Occipital lobe (tissue), 2 donors: ENCODE measurements around the gene HDHD5. TPM values are rescaled to one million over a fixed set of nuclear protein-coding genes. Genes with fewer than 3 reads are reported as not detected.
A peak's percentile ranks its signal among the peaks of the same experiment; 100 is the strongest.
"Not testable (repeated sequence)": the region's sequence is repeated elsewhere in the genome, so short reads cannot be mapped to it uniquely, and the experiment has no call there.

Experiments used
- DNase-seq: peaks from one replicate; lab custom pipeline; 2025; lab: John Stamatoyannopoulos, UW
- total RNA-seq: library from RNA; depleted of rRNA; stranded (reverse); fragments of >200 nt; gene quantifications from one replicate; pipeline ENCODE4 v1.2.3, GENCODE V29; 2014

HDHD5 gene
- total RNA-seq, 1 donor from 2014 or later = 41.3 TPM

DNA sequence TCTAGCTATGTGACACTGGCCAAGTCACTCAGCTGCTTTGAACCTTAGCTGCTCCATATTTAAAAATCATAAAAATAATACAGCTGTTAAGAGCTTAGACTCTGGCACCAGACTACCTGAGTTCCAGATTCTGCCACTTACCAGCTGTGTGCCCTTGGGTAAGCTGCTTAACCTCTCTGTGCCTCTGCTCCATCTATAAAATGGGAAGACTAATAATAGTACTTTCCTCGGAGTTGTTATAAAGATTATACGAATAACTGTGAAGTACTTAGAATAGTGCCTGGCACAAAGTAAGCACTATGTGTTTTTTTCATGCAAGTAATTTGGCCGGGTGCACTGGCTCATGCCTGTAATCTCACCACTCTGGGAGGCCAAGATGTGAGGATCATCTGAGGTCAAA lies 1.4 kb downstream of the HDHD5 start:
- DNase-seq = no peak

DNA sequence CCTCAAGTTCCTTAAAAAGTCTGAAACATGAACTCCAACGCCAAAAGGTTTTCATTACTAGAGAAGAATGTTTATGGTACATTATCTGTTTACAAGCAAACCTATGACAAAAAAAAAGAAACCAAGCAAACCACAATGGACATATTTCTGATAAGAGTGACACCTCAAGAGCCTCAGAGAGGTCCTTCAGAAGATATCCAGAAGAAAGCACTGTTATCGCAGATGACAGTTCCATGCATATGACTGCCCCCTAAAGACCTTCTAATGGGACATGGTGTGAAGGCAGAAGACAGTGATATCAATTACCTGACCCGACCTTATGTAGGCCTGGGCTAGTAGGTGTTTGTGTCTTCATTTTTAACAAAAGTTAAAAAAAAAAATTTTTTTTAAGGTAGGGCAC lies 3.1 kb downstream of the HDHD5 start:
- DNase-seq = no peak

DNA sequence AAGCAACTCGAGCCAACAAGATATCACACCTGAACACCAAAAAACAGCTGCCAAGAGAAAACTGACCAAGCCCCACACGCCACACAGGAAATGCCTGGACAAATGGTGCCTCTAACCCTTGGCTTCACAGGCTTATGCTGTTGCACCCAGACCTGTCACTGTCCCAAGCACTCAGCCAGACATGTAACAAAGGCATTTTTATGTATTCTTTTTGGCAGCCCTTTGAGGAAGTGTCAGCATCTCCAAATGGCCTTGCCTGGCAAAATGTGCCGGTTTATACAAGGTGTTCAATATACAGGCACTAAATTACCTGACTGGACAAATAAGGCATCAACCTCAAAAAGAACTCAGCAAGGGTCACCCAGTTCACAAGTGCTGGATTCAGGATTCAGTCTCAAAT lies 6.1 kb downstream of the HDHD5 start:
- DNase-seq = no peak

DNA sequence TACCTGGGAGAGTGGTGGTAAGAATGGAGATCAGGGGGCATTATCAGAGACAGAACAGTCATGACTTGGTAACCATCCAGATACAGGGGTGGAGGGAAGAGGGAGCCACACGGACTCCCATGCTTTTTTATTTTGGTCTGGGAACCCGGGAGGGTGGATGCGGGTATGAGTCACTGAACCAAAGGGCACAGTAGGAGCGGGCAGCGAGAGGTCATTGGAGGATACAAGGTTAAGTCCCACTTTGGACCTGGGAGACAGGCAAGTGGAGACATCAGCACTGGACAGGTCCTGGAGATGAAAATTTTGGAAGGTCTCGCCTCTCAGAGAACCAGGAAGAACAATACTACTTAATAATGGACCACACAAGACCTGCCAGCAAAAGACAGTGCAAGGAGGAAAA lies 6.7 kb downstream of the HDHD5 start:
- DNase-seq = no peak

DNA sequence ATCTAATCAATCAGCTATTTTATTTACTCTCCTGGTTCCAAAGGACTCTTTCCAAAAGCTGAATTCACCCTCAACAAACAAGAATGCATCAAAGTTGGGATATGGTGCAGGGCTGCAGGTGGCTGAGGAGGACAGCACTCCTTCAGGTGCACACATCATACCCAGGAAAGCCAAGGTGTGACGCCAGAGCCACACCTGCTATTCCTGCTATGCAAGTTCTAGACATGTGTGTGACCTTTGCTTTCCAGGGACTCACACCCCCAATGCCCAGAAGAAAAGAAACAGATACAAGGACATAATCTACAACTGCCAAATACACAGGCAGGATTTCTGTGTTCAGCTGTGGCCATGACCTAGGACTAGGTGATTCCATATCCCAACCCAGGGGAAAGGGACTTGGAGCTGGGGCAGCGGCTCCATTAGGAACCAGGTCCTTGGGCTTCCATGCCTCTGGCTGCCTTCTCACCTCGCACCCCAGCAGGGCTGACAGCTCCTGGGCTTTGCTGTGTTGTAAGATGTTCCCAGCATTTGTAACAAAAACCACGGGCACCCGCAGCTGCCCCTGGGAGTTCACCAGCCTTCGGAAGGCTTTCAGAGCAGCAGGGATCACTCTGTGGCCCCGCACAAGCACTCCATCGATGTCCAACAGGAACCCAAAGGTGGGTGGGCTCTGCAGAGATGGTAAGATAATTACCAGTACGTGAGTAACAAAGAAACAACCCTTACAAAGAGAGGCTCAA lies 9.8 kb downstream of the HDHD5 start:
- DNase-seq = no peak

DNA sequence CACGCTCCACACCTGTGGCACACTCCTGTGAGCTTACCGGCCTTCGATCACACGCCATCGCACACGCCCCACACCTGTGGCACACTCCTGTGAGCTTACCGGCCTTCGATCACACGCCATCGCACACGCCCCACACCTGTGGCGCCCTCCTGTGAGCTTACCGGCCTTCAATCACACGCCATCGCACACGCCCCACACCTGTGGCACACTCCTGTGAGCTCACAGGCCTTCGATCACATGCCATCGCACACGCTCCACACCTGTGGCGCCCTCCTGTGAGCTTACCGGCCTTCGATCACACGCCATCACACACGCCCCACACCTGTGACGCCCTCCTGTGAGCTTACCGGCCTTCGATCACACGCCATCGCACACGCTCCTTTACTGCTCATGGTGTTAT lies 11.6 kb downstream of the HDHD5 start:
- DNase-seq = not testable (repeated sequence)

DNA sequence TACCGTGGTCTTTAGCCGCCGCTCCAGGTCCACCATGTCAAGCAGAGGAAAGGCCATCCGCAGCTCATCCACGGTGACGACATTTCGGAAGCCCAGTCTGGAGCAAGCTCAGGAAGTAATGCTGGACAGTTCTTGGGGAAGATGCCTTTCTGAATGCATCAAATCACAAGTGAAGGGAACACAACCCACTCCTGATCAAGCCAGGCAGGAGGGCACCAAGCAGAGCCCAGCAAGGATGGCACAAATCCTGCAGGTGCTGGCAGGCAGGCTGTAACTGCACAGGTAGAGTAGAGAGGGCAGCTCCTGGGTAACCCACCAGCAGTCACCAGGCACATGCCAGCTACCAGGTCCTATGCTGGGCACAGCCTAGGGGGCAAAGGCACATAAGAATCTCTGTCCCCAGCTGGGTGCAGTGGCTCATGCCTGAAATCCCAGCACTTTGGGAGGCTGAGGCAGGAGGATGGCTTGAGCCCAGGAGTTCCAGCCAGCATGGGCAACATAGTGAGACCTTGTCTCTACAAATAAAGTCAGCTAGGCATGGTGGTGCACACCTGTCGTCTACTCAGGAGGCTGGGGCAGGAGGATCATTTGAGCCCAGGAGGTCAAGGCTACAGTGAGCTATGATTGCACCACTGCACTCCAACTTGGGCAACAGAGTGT lies 13.9 kb downstream of the HDHD5 start:
- DNase-seq = no peak

DNA sequence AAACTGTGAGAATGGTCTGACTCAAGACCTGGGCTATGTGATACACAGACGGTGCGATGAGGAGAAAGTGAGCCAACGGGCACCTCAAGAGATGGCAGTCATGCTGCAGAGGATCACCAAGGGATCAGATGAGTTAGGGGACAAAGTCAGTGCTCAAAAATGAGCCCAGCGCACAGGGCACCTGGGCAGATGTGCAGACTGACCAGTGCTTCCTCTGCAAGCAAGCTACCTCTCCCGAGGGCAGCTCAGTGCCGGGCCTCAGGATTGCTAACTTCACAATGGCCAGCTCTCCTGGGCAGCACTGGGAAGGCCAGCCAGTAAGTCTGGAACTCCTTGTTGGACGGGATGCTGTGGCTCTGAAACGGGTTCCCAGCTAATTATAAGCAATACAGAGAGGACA lies 15.3 kb downstream of the HDHD5 start:
- no peak for DNase-seq

DNA sequence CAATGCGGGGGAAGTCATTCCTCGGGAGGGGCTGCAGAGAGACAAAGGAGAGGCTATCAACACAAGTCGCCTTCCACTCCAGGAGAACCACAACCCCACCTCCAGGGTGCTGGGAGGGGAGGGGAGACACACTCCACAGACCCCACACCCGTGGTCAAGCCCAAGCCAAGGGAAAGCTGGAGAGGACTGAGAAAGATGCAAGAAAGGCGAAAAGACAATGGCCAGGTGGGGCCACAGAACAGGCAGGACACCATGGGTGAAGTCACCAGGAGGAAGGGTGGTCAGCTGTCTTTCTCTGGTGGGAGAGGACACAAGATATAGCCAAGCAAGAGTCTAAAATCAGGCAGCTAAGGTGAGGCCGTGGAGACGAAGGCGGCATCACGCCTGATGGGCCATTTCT lies 16.0 kb downstream of the HDHD5 start:
- no peak for DNase-seq

DNA sequence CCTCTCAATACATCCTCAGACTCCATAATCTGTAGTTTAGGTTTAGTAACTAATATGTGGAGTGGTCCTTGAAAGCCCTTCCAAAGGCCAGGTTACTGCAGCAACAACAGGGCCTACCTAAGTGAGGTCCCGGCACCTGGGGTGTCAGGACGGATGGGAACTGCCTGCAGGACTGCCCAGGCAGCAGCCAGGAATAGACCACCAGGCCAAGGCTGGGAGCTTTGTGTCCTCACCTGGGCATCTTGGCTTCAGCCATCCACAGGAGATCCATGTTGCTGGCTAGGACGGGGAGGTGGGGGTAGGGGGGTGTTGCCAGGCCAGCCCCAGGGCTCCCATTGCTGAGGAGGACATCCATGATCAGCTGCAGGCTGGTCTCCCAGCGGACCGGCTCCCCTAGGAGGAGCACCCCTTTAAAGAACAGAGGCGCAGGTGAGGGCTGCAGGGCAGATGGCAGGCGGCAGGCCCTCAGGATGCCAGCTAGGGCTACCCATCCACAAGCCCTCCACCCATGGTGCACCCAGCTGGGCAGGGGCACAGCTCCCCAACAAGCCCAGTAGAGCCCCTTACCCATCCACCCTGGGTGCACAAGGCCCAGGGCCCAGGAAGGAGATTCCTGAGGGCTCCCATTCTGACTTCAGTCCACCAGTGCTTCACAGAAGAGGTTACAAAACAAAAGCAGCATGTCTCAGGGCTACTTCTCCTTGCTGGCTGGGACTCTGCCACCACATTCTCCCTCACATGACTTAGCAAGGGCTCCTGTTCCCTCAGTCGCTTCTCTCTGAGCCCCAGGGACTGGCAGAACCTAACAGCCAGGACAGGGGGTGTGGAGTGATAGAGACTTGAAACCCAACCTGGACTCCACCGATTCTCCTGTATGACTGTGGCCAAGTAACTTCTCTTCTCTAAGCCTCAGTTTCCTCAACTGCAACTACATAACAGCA lies 18.0 kb downstream of the HDHD5 start:
- DNase-seq = no peak

DNA sequence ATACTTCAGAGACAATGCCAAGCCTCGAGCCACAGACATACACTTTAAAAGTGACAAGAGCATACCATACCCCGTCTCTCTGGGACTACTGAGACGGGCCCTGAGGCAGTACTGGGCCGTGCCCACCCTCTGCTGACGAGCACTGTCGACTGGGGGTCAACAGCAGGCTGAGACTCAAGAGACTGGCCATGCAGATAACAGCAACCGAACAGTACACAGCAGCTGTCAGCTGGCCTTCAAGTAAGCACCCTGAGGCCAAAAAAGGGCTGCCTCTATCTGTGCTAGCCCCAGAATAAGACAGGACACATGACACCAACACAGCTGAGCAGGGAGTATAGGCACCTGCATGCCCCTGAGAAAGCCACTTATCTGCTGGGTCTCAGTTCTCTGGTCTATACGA lies 19.1 kb downstream of the HDHD5 start:
- no peak for DNase-seq

DNA sequence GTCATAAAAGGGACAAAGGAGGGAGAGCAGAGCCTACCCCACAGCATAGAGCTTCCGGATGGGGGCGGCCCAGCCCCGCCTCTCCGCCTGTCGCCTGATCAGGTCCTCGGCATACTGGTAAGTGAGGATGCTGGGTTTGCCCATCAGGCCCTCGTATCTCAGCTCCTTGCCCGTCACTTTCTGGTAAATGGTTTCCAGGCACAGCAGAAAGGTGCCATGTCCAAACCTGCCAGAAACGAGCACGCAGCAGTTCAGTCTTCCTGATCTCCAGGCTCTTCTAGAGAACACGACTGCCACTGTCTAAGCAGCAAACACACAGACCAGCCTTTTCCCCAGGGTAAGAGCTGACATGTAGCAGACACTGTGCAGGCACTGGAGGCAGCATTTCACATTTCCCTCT lies 20.6 kb downstream of the HDHD5 start:
- no peak for DNase-seq

DNA sequence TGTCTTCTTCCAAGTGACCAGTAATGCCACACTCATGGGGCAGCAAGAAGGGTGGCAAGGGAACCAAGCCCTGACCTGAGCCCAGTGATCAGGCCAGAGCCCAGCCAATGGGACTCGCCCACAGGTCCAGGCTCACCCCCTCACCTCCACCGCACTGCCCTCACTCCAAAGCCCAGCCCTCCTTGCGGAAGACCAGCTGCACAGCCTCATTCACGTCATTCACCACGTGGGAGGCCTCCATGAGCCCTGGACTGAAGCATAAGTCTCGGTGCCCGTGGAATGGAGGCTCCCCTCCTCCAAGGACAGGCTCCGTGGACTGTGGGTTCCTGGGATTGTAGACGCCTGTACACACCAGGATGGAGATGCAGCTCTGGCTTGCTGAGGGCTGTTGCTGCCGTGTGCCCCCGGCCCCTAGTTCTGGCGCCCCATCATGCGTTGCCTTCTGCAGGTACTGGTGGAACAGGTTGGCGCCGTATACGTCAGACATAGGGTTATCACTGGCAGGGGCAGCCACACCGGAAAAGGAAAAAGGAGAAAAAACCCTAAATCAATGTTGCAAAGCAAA lies 21.1 kb downstream of the HDHD5 start:
- no peak for DNase-seq

DNA sequence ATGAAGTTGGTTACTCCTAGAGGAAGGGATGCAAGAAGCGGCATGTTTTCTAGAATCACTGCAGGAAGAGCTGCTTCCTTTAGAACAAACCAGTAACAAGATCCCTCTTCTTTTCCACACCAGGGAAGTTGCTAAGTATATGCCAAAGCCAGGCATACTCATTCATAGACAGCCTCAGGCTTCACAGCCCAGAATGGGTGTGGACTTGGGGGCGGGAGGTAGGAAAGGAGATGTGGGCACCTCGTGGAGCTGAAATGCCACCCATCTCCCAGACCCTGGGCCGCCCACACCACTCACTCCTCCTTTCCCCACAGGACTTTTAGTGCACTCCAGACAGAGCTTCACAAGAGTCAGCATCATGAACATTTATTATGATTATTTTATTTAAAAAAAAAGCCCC lies 21.9 kb downstream of the HDHD5 start:
- no peak for DNase-seq

DNA sequence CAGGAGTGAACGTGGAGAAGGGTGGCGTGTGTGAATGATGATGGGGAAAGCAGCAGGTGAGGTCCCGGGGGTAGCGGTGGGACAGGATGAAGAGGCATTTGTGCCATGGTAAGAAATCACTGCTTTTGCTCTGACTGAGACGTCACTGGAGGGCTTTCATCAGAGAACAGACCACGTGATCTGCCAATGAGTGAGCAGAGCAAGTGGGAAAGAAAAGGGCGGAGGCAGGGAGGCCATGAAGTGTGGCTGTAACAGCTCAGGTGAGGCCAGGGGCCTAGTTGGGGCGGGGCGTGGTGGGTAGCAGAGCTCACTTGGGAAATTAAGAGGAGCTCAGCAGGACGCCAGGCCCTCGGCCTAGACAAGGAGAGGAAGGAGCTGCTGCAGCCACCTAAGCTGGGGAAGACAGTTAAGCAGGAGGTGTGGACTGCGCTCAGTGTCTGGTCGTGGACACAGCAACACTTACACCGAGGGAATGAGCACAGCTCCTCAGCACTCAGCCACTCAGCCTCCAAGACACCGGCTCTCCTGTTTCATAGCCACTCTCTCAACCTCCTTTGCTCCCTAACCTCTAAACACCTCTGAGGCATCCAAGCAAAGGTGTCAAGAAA lies 23.8 kb downstream of the HDHD5 start:
- no peak for DNase-seq

DNA sequence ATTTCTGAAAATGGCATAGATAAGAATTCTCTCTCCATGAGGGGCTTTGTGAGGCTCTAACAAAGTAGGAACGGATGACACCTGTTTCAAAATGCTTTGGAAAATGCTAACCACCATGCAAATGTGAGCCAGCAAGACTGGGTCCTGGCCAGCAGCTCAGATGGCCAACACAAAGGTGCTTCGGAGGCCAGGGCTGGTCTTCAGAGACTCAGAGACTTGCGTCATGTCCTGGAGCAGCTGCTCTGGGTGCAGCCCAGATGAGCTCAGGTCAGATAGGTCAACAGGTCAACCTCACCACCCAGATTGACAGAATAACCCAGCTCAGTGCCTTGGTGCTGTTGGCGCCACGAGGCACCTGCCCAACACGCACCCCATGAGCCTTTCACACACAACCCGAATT lies 25.9 kb downstream of the HDHD5 start:
- no peak for DNase-seq

DNA sequence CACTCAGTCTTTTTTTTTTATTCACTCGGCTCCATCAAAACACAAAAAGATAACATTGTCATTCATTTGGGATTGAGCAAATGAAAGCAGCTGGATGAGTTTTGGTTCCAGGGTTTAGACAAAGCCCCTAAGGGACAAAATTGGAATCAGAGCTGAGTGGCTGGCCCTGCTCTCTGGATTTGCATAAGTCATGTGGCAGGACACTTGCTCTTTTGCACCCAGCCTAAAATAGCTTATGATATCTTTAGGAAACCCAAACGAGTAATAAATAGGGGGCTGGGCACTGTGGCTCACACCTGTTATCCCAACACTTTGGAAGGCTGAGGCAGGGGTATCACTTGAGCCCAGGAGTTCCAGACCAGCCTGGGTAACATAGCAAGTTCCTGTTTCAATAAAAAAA lies 27.0 kb downstream of the HDHD5 start:
- DNase-seq = no peak

DNA sequence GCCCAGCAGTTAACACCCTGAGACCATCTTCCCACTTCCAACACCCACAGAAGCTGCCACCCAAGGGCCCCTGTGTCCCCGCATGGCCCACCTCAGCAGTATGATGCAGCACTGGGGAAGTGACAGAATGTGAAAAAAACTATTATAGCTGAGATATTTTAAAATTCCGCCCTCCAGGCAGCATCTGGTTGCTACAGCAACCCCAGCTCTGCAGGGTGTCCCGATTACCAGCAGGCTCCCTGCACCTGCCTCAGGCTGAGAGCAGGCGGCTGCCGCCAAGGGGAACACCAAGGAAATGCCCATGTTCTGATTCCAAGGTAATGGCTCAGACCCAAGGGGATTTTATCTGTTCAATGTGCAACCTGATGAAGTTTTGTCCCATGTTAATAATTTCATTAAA lies 27.4 kb downstream of the HDHD5 start:
- peak; percentile 75 for DNase-seq

DNA sequence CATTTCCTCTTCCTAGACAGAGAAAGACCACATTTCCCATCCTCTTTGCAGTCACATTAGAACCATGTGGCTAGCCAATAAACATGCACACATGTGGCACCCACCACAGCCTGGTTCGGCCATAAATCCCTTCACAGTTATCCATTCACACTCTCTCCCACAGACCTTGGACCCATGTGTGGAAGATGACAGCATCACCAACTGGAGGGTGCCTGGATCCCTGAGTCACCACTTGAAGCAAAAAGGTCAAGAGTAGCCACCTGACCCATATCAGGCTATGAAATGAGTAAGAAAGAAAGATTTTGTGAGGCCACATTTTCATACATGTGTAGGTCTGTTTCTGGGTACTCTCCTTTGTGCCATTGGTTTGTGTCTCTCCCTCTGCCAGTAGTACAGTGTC lies 28.9 kb downstream of the HDHD5 start:
- no peak for DNase-seq

DNA sequence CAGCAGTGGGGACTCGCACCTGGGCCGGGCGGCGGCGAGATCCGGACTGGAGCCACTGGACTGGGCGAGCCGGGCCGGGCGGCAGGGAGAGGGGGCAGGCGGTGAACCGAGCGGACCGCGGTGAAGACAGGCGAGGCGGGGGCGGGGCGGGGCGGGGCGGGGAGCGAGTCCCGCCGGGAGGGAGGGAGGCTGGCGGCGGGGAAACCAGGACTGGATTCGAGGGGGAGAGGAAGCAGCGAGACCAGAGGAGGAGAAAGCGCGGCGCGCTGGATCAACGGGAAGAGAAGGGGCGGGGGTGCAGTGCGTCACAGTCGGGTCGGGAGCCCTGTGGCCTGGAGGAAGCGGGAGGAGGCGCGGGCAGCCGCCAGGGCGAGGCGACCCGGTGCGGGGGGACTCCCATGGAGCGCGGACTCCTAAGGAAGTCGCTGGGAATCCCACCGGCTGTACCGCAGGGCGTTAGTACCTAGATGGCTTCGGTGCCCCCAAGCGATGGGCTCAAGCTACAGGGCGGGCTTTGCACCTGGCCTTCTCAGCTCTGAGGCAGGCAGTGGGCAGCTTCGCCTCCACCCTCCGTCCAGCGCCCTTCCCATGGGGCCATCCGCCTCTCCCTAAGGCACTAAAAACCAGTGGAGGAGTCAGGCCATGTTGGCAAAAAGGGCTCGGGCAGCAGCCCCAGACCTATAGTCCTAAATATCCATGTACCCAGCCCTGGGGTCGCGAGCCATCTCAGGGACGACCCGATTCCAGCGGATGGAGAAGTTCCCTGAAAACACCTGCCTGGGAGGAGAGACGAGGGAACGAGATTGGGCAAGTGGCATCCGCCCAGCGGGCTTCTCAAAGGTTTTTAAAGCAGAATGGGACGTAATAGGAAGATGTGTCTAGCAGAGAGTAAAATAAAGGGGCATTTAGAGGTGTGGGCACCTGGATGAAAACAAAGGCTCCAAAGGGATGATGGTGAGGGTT lies 37.6 kb downstream of the HDHD5 start, which contains the start of gene TMEM121B:
TMEM121B (minus strand) TSS at position 128 of the 963 bp plus-strand sequence. CDS start 233 bp downstream, outside the sequence.
- DNase-seq = peak; percentile 79
